ENCODE results near the gene SMAP2. TPM values are rescaled to one million over a fixed set of nuclear protein-coding genes. Genes with fewer than 3 reads are reported as not detected.

Gene SMAP2
- total RNA-seq, 1 experiment from 2014 or later = 6.8 TPM

DNA sequence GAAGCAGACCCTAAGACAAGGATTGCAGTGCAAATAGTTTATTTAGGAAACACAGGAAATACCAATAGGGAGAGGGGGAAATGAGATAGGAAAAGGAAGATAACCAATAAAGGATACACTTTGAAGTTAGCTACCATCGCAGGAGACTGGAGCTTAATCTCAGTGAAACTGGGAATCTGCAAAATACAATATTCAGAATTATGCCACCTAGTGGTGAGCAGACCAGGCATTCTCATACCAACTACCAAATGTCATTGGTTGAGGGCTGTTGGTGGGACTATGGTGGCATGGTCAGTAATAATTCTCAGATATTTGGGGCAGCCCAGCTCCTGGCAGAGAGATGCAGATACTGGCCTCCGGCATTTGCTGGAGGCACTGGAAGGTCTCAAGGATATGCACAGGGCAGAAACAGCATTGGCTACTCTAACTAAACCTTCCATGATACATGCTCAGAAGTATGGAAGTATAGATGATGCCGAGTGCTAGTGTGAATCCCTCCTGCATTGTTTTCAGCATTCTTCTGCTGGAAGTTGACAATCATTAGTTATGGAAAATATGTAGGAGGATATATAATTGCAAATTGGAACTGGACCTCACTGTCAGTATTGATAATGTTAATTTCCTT lies 65.0 kb downstream of the SMAP2 start:
- no peaks in the 10 kb centered on the region for H3K9me3 ChIP-seq
- H3K36me3 Mint-ChIP-seq (ENCODE audit: insufficient read depth, unreplicated experiment) = no peaks in the 10 kb centered on the region
- BruUV-seq (replicated peaks) = no TSS peak
- no peaks in the 10 kb centered on the region for H3K9me3 Mint-ChIP-seq (ENCODE audit: unreplicated experiment)
- H3K4me3 ChIP-seq (ENCODE audit: low read depth, low read length) = no peak overlapping the region
- POLR2A ChIA-PET = no interaction called here
- no peaks in the 10 kb centered on the region for H3K36me3 ChIP-seq (ENCODE audit: control insufficient read depth, insufficient read depth, low read length)
- no peaks in the 10 kb centered on the region for H3K27me3 Mint-ChIP-seq (ENCODE audit: insufficient read depth, unreplicated experiment)
- H3K4me1 Mint-ChIP-seq (ENCODE audit: low read depth, unreplicated experiment) = no peaks in the 10 kb centered on the region
- CTCF ChIA-PET = interaction anchor here (0.6 to 0.7 kb wide), 2 partner anchors 33 to 294 kb away, joined by 3 to 6 read pairs; no protein-coding TSS in a partner anchor
- H3K27me3 ChIP-seq (replicated peaks; ENCODE audit: control insufficient read depth, insufficient read depth, low read length) = no peaks in the 10 kb centered on the region
- no peak overlapping the region for H3K27ac Mint-ChIP-seq (ENCODE audit: unreplicated experiment)
- H3K4me1 ChIP-seq = no peaks in the 10 kb centered on the region
- peak in 1 of 2 experiments; percentile 13 for DNase-seq
- no peak overlapping the region for H3K4me3 Mint-ChIP-seq (ENCODE audit: unreplicated experiment)
- TF ChIP-seq, protein P1, sequence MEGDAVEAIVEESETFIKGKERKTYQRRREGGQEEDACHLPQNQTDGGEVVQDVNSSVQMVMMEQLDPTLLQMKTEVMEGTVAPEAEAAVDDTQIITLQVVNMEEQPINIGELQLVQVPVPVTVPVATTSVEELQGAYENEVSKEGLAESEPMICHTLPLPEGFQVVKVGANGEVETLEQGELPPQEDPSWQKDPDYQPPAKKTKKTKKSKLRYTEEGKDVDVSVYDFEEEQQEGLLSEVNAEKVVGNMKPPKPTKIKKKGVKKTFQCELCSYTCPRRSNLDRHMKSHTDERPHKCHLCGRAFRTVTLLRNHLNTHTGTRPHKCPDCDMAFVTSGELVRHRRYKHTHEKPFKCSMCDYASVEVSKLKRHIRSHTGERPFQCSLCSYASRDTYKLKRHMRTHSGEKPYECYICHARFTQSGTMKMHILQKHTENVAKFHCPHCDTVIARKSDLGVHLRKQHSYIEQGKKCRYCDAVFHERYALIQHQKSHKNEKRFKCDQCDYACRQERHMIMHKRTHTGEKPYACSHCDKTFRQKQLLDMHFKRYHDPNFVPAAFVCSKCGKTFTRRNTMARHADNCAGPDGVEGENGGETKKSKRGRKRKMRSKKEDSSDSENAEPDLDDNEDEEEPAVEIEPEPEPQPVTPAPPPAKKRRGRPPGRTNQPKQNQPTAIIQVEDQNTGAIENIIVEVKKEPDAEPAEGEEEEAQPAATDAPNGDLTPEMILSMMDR (IDR thresholded peaks at IDR 0.05; ENCODE audit: insufficient read depth in 1 of 2, low read depth in 1 of 2, low read length in 1 of 2, severe bottlenecking in 1 of 2, unreplicated experiment in 1 of 2) = peak in 1 of 2 experiments; percentile 30
- intact Hi-C loops (cut with micrococcal nuclease; ENCODE audit: unreplicated experiment) = no loop called here

DNA sequence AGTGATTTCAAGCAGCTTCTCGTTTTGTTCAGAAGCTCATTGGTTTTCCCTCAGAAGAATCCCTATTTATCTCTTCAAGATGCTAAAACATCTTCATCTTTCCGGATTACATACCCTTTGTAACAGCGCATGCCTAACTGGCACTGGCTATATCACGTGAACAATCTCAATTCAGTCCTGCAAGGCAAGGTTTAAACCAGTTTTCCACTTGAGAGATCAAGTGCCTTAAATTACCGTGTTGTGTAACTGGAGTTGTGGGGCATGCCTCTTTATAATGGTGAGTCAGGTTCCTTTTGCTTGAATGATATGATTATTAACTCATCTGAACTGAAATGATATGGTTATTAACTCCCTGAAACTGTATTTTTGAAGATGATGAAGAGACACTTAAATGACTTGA lies 65.7 kb downstream of the SMAP2 start:
- TF ChIP-seq, protein P1 (IDR thresholded peaks at IDR 0.05; ENCODE audit: insufficient read depth in 1 of 2, low read depth in 1 of 2, low read length in 1 of 2, severe bottlenecking in 1 of 2, unreplicated experiment in 1 of 2) = no peak
- Histone ChIP-seq H3K36me3 (ENCODE audit: control insufficient read depth, insufficient read depth, low read length) (no peaks in the 10 kb centered on the region), H3K4me1 (no peaks in the 10 kb centered on the region), H3K9me3 (no peaks in the 10 kb centered on the region), H3K4me3 (ENCODE audit: low read depth, low read length) (no peak overlapping the region), H3K27me3 (replicated peaks; ENCODE audit: control insufficient read depth, insufficient read depth, low read length) (no peaks in the 10 kb centered on the region)
- H3K27me3 Mint-ChIP-seq (ENCODE audit: insufficient read depth, unreplicated experiment) = no peaks in the 10 kb centered on the region
- H3K9me3 Mint-ChIP-seq (ENCODE audit: unreplicated experiment) = no peaks in the 10 kb centered on the region
- H3K4me3 Mint-ChIP-seq (ENCODE audit: unreplicated experiment) = no peak overlapping the region
- BruUV-seq (replicated peaks) = no TSS peak
- no peaks in the 10 kb centered on the region for H3K36me3 Mint-ChIP-seq (ENCODE audit: insufficient read depth, unreplicated experiment)
- ChIA-PET CTCF (no interaction called here), POLR2A (no interaction called here)
- H3K4me1 Mint-ChIP-seq (ENCODE audit: low read depth, unreplicated experiment) = no peaks in the 10 kb centered on the region
- H3K27ac Mint-ChIP-seq (ENCODE audit: unreplicated experiment) = no peak overlapping the region
- intact Hi-C loops (cut with micrococcal nuclease; ENCODE audit: unreplicated experiment) = no loop called here
- DNase-seq = no peak

DNA sequence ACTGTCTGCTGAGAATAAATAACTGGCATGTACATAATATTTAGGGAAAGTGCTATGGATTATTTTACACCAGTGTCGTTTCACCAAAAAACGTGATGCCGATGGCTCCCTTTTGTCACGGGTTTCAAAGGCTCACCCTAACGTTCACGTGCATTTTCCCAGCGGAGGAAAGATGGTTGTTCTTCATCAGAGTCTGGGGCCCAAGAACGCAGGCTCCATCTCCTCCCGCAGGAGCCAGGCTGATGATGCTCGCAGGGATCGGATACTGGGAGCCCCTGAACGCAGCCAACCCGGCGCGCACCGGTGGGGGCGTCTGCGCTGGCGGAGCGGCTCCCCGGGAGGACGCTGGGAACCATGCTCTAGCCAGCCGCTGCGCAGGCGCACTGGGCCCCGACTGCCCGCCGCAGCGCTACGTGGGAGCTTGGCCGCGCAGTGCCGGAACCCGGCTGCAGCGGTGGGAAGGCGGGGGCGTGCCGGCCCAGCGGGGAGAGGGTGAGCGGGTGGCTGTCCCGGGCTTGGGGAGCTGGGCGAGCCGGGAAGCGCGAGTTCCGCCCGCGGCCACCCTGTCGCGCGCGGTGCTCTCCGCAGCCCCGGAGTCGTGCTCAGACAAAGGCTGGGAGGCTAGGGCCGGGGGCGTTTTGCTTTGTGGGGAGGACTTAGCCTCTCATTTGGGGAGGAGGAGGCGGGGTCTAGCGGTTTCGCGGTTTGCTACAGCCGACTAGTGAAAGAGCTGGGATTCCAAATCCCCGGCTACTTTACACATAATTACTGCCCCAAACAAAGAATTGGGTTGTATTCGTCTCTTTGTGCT lies 76.4 kb downstream of the SMAP2 start, which contains the start of gene ZFP69B:
Gene ZFP69B (plus strand): TSS at position 793 of the 811 bp plus-strand sequence. CDS start 486 bp downstream, outside the sequence.
- TF ChIP-seq, protein P1 (IDR thresholded peaks at IDR 0.05; ENCODE audit: insufficient read depth in 1 of 2, low read depth in 1 of 2, low read length in 1 of 2, severe bottlenecking in 1 of 2, unreplicated experiment in 1 of 2) = no peak
- TSS peak; percentile 33 for BruUV-seq (replicated peaks)

More for the DNA sequence above, 76.4 kb downstream of the SMAP2 start, which contains the start of gene ZFP69B:
- Mint-ChIP-seq H3K27me3 (ENCODE audit: insufficient read depth, unreplicated experiment) (no peaks in the 10 kb centered on the region), H3K4me3 (ENCODE audit: unreplicated experiment) (peak within 1 kb of the TSS; percentile 81), H3K4me1 (ENCODE audit: low read depth, unreplicated experiment) (peaks cover 9% of the 10 kb centered on the region), H3K36me3 (ENCODE audit: insufficient read depth, unreplicated experiment) (peaks cover 20% of the 10 kb centered on the region), H3K9me3 (ENCODE audit: unreplicated experiment) (peaks cover 15% of the 10 kb centered on the region), H3K27ac (ENCODE audit: unreplicated experiment) (peak within 1 kb of the TSS; percentile 58)
- DNase-seq = peak; percentile 88 to 93
- Histone ChIP-seq H3K9me3 (no peaks in the 10 kb centered on the region), H3K36me3 (ENCODE audit: control insufficient read depth, insufficient read depth, low read length) (no peaks in the 10 kb centered on the region), H3K4me3 (ENCODE audit: low read depth, low read length) (peak within 1 kb of the TSS; percentile 63), H3K4me1 (peaks cover 4% of the 10 kb centered on the region; the same call in 1 of the 2 replicates), H3K27me3 (replicated peaks; ENCODE audit: control insufficient read depth, insufficient read depth, low read length) (no peaks in the 10 kb centered on the region)
- intact Hi-C loops (cut with micrococcal nuclease; ENCODE audit: unreplicated experiment) = no loop called here
- ChIA-PET POLR2A (interaction anchor here (0.5 to 0.6 kb wide), 3 partner anchors 27 to 318 kb away, joined by 3 to 4 read pairs (median 4); partner anchors contain the start of gene ZFP69), CTCF (interaction anchor here (0.6 kb wide), 1 partner anchor 17 kb away, joined by 3 read pairs; no protein-coding TSS in a partner anchor)

All from Caco-2 (cell line).